ENCODE measurements around the gene CCDC68. TPM values are rescaled to one million over a fixed set of nuclear protein-coding genes. Genes with fewer than 3 reads are reported as not detected.

CCDC68 gene
- total RNA-seq, 4 donors from 2014 or later, result 3.4 to 44.8 (median 8.3) TPM

DNA sequence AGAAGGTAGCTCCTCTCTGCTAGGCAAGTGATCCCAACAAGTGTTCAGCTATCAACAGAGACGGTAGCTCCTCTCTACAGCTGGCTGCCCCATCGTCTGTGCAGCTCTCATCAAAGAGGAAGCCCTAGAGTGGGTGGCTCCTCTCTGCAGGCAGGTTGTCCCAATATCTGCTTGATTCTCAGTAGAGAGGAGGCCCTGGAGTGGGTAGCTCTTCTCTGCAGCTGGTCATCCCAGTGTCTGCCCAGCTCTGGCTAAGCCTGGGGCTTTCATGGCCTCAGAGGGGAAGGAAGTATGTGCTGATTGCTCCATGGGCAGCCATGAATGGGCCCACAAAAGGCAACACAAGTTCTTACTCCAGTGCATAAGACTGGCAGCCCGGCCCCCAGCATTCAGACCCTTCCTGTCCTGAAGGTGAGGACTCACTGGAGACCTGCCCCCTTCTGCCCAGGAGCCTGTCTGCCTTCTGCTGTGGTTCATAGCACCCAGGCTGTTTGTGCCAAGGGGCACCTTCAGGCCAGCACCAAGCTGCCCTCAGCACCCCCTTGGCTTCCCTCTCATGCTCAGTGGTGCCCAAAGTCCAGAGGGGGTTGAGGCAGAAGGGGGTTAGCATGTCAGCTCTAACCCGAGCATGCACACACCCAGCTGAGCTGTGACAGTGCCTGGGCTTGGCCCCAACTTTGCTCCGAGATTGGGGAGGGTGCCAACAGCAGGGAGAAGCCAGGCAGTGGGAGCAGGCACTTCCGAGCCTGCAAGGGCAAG, 48.9 kb downstream of the CCDC68 start:
- TF ChIP-seq, protein P1, sequence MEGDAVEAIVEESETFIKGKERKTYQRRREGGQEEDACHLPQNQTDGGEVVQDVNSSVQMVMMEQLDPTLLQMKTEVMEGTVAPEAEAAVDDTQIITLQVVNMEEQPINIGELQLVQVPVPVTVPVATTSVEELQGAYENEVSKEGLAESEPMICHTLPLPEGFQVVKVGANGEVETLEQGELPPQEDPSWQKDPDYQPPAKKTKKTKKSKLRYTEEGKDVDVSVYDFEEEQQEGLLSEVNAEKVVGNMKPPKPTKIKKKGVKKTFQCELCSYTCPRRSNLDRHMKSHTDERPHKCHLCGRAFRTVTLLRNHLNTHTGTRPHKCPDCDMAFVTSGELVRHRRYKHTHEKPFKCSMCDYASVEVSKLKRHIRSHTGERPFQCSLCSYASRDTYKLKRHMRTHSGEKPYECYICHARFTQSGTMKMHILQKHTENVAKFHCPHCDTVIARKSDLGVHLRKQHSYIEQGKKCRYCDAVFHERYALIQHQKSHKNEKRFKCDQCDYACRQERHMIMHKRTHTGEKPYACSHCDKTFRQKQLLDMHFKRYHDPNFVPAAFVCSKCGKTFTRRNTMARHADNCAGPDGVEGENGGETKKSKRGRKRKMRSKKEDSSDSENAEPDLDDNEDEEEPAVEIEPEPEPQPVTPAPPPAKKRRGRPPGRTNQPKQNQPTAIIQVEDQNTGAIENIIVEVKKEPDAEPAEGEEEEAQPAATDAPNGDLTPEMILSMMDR (IDR thresholded peaks at IDR 0.05), result no peak
- ATAC-seq (ENCODE audit: low FRiP score), result no peak

DNA sequence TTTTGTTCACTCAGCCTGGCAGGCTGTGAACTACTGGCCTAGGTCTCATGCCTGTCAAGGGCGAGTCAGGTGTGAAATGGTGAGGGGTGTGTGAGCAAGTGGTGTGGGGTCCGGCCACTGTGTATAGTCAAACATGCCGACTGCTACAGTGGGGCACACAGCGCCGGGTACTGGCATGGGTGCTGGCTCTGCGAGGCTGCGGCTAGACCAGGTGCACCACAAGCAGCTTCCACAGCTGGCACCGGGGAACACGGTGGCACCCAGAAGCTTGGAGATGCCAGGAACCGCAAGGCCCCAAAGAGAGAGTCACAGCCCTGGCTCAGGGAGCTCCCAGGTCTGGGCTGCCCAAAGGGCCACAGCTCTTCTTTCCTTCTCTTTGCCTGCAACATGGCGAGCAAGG, 49.7 kb downstream of the CCDC68 start:
- TF ChIP-seq, protein P1 (IDR thresholded peaks at IDR 0.05), result no peak
- no peak for ATAC-seq (ENCODE audit: low FRiP score)
- DNase-seq (ENCODE audit: low spot score), result no peak

More for the DNA sequence above, 48.9 kb downstream of the CCDC68 start:
- no peak for DNase-seq (ENCODE audit: low spot score)

DNA sequence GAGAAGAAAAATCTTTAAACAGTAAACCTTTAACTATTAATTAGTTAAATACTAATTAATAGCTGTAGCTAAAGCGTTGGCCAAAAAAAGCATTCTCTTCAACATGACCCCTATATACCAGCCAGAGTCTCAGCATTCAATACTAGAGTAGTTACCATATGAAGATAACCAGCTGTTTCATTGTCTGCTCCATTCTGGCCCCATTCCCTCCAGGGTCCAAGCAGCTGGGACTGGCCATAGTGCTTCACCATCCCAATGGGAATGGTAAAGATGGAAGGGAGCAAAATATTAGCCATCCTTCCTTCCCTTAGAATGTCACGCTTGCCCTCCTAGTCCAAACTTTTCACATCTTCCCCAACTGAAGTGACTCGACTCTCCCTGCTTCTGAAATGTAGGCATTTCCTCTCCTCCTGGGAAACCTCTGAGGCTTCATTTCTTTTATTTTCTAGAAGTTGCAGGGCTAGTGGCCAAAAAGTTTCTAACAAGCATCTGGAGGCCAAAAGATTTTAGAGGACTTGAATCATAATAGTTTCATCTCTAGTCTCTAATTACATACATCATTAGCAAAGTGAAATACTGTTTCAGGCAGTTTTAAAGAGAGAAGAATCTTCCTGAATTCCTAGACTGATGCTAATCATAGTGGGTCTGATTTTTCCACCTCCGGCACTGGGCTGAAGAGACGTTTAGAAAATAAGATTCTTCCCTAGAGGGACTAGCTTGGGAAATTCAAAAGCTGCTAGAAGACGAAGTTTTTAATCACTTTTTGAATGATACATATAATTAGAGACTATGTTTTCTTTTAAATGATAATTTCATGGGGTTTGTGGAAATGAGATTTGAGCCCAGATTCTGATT, 52.7 kb downstream of the CCDC68 start:
- TF ChIP-seq, protein P1 (IDR thresholded peaks at IDR 0.05), result no peak
- DNase-seq (ENCODE audit: low spot score), result no peak
- ATAC-seq (ENCODE audit: low FRiP score), result no peak

DNA sequence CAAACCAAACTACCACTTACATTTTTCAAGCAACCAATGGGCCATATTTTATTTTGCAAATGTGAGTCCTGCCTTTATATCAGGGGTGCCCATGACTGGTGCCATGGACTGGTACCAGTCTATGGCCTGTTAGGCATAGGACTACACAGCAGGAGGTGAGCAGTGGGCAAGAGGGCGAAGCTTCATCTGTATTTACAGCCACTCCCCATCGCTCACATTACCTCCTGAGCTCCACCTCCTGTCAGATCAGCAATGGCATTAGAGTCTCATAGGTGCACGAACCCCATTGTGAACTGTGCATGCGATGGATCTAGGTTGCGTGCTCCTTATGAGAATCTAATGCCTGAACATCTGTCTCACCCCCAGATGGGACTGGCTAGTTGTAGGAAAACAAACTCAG, 53.6 kb downstream of the CCDC68 start:
- TF ChIP-seq, protein P1 (IDR thresholded peaks at IDR 0.05), result no peak
- DNase-seq (ENCODE audit: low spot score) (no peak), ATAC-seq (ENCODE audit: low FRiP score) (no peak)

DNA sequence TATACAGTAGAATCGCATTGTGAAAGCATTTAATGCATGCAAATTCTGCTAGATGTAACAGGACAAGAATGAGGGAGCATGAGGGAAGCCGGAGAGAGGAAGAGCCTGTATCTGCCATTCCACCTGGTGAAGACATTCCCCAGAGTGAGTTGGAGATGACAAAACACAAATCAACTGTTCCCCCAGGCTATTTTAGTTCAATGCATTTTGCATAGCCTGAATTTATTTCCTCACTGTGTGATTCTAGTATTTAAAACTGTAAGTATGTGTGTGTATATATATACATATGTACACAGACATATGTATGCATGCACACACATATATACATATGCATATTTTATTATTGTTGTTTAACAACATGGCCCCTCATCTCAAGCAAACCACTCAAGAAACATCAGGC, 54.7 kb downstream of the CCDC68 start:
- no peak for DNase-seq (ENCODE audit: low spot score)
- ATAC-seq (ENCODE audit: low FRiP score), result no peak
- TF ChIP-seq, protein P1 (IDR thresholded peaks at IDR 0.05), result no peak

DNA sequence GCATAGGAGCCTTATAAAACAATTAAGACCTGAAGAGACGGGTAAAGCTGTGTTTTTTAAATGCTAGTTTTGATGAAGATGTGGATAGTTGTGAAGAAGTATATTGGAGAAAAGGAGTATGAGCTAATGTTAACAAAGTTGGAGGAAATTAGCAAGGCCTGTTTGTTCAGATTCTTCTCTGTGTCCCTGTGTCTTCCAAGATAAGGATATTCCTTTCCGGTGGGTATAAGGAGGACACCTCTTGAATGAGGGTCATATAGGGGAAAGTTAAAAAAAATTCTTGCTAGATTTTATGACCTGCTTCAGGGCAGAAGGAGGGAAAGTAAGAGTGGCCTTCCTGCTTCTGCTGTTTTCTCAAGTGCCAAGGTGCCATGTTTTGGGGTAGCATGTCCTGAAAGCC, 59.0 kb downstream of the CCDC68 start:
- DNase-seq (ENCODE audit: low spot score) (no peak), ATAC-seq (ENCODE audit: low FRiP score) (no peak)
- TF ChIP-seq, protein P1 (IDR thresholded peaks at IDR 0.05), result no peak
